Stimulated activated CD8-positive, alpha-beta memory T cell treated with anti-CD3 and anti-CD28 coated beads, Interleukin-7, amount 100 ng/mL, for 24 hours (primary cell): ENCODE data around the gene DHRSX.
"Not testable (repeated sequence)": the region's sequence is repeated elsewhere in the genome, so short reads cannot be mapped to it uniquely, and the experiment has no call there.

ENCODE experiments used
- DNase-seq: peaks from one replicate; pipeline ENCODE4 v3.0.0-alpha.2; 2020; ENCODE audit warnings: low read depth

Gene DHRSX

DNA sequence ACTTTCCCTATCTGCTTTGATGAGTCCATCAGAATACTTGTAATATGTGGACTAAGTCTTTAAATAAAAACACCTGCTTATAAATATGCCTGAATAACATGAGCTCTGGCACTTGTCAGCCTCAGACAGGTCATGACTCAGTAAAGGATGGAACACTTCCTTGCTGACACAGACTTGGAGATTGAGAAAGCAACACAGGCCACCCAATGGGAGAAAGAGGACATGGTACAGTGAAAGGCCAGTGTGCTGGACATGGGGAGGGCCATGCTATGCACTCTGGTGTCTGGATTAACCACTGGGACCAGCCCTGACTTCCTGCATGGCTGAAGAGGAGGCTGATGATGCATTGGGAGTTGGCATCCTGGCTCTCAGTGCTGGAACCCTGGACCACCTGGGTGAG is 149.5 kb downstream of the DHRSX start:
- no peak for DNase-seq

DNA sequence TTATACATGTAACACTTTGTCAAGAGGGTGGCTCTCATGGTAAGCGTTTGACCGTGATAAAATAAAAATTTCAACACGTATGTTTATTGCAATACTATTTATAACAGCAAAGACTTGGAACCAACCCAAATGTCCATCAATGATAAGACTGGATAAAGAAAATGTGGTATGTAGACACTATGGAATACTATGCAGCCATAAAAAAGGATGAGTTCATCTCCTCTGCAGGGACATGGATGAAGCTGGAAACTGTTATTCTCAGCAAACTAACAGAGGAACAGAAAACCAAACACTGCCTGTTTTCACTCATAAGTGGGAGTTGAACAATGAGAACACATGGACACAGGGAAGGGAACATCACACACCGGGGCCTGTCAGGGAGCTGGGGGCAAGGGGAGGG is 150.1 kb downstream of the DHRSX start:
- DNase-seq, result not testable (repeated sequence)

DNA sequence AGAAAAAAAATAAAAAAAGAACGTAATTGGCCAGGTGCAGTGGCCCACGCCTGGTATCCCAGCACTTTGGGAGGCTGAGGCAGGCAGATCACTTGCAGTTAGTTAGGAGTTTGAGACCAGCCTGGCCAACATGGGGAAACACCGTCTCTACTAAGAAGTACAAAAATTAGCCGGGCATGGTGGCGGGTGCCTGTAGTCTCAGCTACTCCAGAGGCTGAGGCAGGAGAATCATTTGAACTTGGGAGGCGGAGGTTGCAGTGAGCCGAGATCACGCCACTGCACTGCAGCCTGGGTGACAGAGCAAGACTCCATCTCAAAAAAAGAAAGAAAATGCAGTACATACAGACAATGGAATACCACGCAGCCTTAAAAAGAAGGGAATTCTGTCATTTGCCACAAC is 150.7 kb downstream of the DHRSX start:
- not testable (repeated sequence) for DNase-seq

DNA sequence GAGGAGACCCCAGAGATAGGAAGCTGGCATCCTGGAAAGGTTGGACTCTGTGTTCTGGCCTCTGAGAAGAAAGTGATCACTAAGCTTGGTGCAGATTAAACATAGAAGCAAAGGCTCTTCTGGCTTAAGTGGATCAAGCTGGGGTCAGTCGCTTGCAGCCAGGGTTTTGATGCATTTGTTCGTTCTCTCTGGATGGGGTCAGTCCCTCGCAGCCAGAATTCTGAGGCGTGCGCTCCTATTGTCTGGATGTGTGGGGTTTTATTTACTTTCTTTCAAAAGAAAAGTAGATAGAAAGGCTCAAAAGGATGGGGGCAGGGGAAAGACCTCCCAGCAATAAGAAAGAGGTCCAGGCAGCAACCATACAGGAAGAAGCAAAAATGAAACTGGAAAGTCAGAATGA is 152.6 kb downstream of the DHRSX start:
- DNase-seq, result no peak

DNA sequence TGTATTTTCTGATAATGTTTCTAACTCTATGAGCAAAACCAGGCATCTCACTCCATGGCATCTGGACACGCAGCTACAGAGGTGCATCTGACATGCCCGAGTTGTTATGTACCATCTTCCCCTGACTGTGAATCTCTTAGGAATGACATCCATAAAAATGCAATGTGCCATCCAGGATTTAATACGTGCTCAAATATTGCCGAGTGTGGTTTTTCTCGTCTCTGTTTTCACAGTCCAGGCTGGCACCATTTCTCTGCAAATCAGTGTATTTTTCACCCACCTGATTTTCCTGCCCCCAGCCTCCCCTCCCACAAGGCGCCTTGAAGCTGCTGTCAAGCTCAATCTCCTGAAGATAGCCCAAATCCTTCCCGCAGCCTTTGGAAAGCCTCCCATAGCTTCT is 154.6 kb downstream of the DHRSX start:
- DNase-seq, result no peak

DNA sequence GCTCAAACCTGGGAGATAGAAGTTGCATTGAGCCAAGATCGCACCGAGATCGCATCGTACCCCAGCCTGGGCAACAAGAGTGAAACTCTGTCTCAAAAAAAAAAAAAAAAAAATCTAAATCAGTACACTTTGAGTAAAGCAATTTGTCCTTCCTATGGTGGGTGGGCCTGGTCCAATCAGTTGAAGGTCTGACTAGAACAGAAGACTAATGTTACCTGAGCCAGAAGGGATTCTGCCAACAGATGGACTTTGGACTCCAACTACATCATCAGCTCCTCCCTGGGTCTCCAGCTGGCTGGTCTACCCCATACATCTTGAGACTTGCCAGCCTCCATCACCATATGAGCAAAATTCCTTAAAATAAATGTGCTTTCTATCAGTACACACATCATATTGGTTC is 155.2 kb downstream of the DHRSX start:
- DNase-seq, result no peak

- DNase-seq, result no peak
Observed at GRCh38 chrX:2343413-2343812, 157.4 kb downstream of the DHRSX start.

- DNase-seq, result no peak
Observed at GRCh38 chrX:2342874-2343273, 157.9 kb downstream of the DHRSX start.

DNA sequence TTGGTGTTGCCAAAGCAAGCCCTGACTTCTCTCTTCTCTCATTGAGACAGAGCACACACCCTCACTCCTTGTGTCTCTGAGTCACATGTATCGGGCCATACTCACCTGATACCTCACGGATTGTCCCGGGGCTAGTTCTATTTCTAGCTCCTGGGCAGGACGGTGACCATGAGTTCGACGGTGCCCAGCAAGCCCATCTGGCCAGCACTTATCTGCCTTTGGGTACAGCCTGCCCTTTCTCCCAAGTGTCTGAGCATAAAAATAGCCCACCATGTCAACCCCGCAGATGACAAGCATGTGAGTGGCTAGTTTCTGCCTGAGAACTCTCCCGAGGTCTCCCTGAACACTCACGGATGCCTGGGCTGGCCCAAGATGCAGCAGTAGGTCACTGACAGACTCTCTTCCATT is 158.5 kb downstream of the DHRSX start:
- no peak for DNase-seq

- no peak for DNase-seq
Observed at GRCh38 chrX:2340991-2341390, 159.8 kb downstream of the DHRSX start.

DNA sequence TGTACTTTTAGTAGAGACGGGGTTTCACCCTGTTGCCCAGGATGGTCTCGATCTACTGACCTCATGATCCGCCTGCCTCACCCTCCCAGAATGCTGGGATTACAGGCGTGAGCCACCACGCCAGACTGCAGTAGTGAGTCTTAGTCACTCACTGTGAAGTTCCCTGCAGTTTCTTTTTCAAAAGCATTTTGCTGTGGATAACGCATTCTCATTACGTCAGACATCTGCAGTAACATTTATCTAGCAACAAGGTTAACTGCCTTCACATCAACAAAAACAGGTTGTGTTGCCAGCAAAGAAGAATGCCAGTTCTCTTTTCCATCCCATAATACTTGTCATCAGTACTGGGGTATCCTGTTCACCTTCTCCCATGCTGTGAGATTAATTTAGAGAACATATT is 164.6 kb downstream of the DHRSX start:
- DNase-seq, result no peak

GRCh38 chrX:2334237-2334636 is 166.5 kb downstream of the DHRSX start:
- no peak for DNase-seq

- no peak for DNase-seq
Observed at GRCh38 chrX:2332252-2332651, 168.5 kb downstream of the DHRSX start.

- DNase-seq, result no peak
Observed at GRCh38 chrX:2330910-2331309, 169.9 kb downstream of the DHRSX start.

GRCh38 chrX:2330487-2330886 is 170.3 kb downstream of the DHRSX start:
- DNase-seq, result no peak

DNA sequence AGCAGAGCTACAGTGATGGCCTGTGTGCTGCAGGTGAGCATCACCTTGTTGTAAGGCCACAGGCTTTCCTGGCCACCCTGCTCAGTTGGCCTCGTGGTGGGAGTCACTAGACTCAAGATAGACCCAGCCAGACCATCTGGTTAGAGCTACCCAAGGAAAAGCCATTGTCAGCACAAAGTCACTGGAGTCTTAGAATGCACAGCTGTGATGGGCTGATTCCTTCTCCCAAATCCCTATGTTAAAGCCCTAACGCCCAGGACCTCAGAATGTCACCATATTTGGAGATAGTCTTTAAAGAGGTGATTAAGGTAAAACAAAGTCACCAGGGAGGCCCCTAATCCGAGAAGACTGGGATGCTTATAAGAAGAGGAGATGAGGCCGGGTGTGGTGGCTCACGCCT is 173.4 kb downstream of the DHRSX start:
- DNase-seq, result no peak

GRCh38 chrX:2325076-2325784 is 175.5 kb downstream of the DHRSX start:
- no peak for DNase-seq

DNA sequence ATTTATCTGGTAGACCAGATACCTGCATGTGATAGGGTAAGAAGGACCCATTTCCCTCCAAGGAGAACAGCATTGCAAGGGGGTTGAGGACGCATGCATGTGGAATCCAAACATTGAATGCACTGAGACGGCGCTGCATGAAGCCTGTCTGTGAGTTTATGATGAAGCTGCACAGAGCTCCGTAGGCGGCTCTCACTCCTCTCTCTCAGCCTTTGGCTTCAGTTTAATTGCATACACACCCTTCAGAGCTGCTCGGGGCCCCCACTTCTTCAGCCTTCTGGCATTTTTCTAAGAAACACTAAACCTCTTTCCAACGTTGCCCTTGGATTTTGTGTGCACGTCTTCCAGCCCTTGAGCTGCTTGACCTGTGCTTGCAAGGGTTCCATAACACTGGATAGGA is 176.6 kb downstream of the DHRSX start:
- no peak for DNase-seq

DNA sequence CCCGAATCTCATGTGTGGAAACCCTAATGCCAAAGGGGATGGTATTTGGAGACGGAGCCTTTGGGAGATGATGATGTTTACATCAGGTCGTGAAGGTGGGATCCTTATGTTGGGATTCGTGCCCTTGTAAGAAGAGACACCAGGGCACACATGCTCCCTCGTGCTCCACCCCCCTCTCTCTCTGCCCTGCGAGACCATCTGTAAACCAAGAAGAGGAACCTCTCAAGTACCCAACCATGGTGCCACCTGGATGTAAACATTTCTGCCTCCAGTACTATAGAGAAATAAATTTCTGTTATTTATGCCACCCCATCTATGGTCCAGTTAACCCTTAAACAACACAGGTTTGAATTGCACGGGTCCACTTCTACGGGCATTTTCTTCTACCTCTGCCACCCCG is 179.4 kb downstream of the DHRSX start:
- DNase-seq, result no peak

- no peak for DNase-seq
Observed at GRCh38 chrX:2320580-2321327, 180.0 kb downstream of the DHRSX start.

GRCh38 chrX:2320089-2320488 is 180.7 kb downstream of the DHRSX start:
- no peak for DNase-seq

GRCh38 chrX:2318371-2318770 is 182.4 kb downstream of the DHRSX start:
- no peak for DNase-seq

- DNase-seq, result no peak
Observed at GRCh38 chrX:2317527-2318055, 183.2 kb downstream of the DHRSX start.

- no peak for DNase-seq
Observed at GRCh38 chrX:2316534-2316933, 184.2 kb downstream of the DHRSX start.
